PC-9 (cell line): ENCODE results near the gene ADAMTS3.

Experiments used
- CTCF ChIP-seq: fragments of 200-600 bp; sonication (generic); conservative IDR thresholded peaks from 2 replicates; pipeline ENCODE4 v1.6.1; 2017; ENCODE audit warnings: mixed run types, antibody characterized with exemption, mild to moderate bottlenecking, moderate library complexity
- EZH2 ChIP-seq: fragments of 200-600 bp; sonication (generic); IDR thresholded peaks from 2 replicates; pipeline ENCODE4 v1.8.0; 2017; ENCODE audit warnings: antibody characterized with exemption, low read depth

GRCh38 chr4:72444092-72444491 lies 124.9 kb downstream of the ADAMTS3 start:
- TF ChIP-seq EZH2 (no peak), CTCF (no peak)
